WTC11 (cell line): ENCODE measurements around the gene VPS4A.

Experiments used
- ARID4B ChIP-seq: sonication (generic); formaldehyde crosslinking; IDR thresholded peaks from 2 replicates; pipeline ENCODE4 v1.8.0; 2023; ENCODE audit warnings: missing genetic modification reagents, mild to moderate bottlenecking, borderline replicate concordance
- ATF1 ChIP-seq: sonication (generic); formaldehyde crosslinking; IDR thresholded peaks from 2 replicates; pipeline ENCODE4 v1.8.1; 2023; ENCODE audit warnings: mild to moderate bottlenecking, moderate library complexity, missing genetic modification reagents
- CREM ChIP-seq: sonication (generic); formaldehyde crosslinking; IDR thresholded peaks from 2 replicates; pipeline ENCODE4 v1.8.1; 2022; ENCODE audit warnings: mild to moderate bottlenecking, missing genetic modification reagents, moderate library complexity
- FOXP1 ChIP-seq: sonication (generic); formaldehyde crosslinking; IDR thresholded peaks from 2 replicates; pipeline ENCODE4 v1.8.0; 2022; ENCODE audit warnings: missing genetic modification reagents, mild to moderate bottlenecking, moderate library complexity, borderline replicate concordance
- PRDM15 ChIP-seq: sonication (generic); formaldehyde crosslinking; IDR thresholded peaks from 2 replicates; pipeline ENCODE4 v1.8.0; 2022; ENCODE audit warnings: missing genetic modification reagents

- TF ChIP-seq ARID4B (CRISPR knock-in tag) (no peak), FOXP1 (CRISPR knock-in tag) (no peak), ATF1 (no peak), PRDM15 (CRISPR knock-in tag) (no peak), CREM (no peak)
Measured at GRCh38 chr16:69371564-69371963, 60.4 kb downstream of the VPS4A start.
